MCF 10A (cell line): Measurements from ENCODE around the gene TRIM44. TPM values are rescaled to one million over a fixed set of nuclear protein-coding genes. Genes with fewer than 3 reads are reported as not detected.
A peak's percentile ranks its signal among the peaks of the same experiment; 100 is the strongest.

Experiments used
- BruUV-seq: library from RNA; stranded (reverse); fragments of 400-500 nt; replicated peaks from 2 replicates; lab custom pipeline; 2021; lab: Mats Ljungman, UMichigan
- CTCF ChIA-PET: fragments of 300-600 bp; sonication (Branson Sonifier 250); formaldehyde crosslinking; extraction: SDS; loops from one replicate; lab custom pipeline; 2021; ENCODE audit warnings: antibody characterized with exemption, inconsistent platforms; lab: Yijun Ruan, JAX
- POLR2A ChIA-PET: fragments of 300-600, 350-650 bp; sonication (Branson Sonifier 250); formaldehyde crosslinking; extraction: SDS; loops from one replicate; lab custom pipeline; 2020; ENCODE audit warnings: antibody characterized with exemption, inconsistent platforms; lab: Yijun Ruan, JAX
- DNase-seq: peaks from one replicate; pipeline ENCODE4 v3.0.0-alpha.2; 2018; ENCODE audit not compliant: unreplicated experiment
- H3K27ac Mint-ChIP-seq: one replicate; pipeline ENCODE4 v1.8.0; 2022; ENCODE audit warnings: mild to moderate bottlenecking, low read depth, mixed read lengths; ENCODE audit not compliant: unreplicated experiment
- H3K27me3 Mint-ChIP-seq: one replicate; pipeline ENCODE4 v1.8.0; 2022; ENCODE audit warnings: mixed read lengths; ENCODE audit not compliant: insufficient read depth, unreplicated experiment
- H3K36me3 Mint-ChIP-seq: one replicate; pipeline ENCODE4 v1.8.0; 2022; ENCODE audit warnings: mild to moderate bottlenecking, moderate library complexity, mixed read lengths; ENCODE audit not compliant: insufficient read depth, unreplicated experiment
- H3K4me1 Mint-ChIP-seq: one replicate; pipeline ENCODE4 v1.8.0; 2022; ENCODE audit warnings: mixed read lengths; ENCODE audit not compliant: insufficient read depth, unreplicated experiment
- H3K4me3 Mint-ChIP-seq: one replicate; pipeline ENCODE4 v1.8.0; 2022; ENCODE audit warnings: mild to moderate bottlenecking, moderate library complexity, mixed read lengths; ENCODE audit not compliant: unreplicated experiment
- H3K9me3 Mint-ChIP-seq: one replicate; pipeline ENCODE4 v1.8.0; 2022; ENCODE audit warnings: mixed read lengths; ENCODE audit not compliant: unreplicated experiment
- CTCF ChIP-seq: fragments of 200-600 bp; IDR thresholded peaks from one replicate; pipeline ENCODE4 v1.8.0; 2022; ENCODE audit warnings: antibody characterized with exemption, mild to moderate bottlenecking; ENCODE audit not compliant: unreplicated experiment
- intact Hi-C: fragments of 100-400 bp; cut with micrococcal nuclease; formaldehyde crosslinking; loops from 2 replicates; pipeline ENCODE4 v1.14.1; 2022
- total RNA-seq: library from RNA; stranded (reverse); gene quantifications from 2 replicates; pipeline ENCODE4 v1.2.3, GENCODE V29; 2022

TRIM44 gene
- total RNA-seq, 1 experiment from 2014 or later = 103 TPM

- no peak for DNase-seq
- no TSS peak for BruUV-seq
- Mint-ChIP-seq H3K9me3 (no peaks in the 10 kb centered on the region), H3K4me1 (peaks cover 17% of the 10 kb centered on the region), H3K27me3 (no peaks in the 10 kb centered on the region), H3K27ac (peak overlapping the region; percentile 29), H3K36me3 (peaks cover 15% of the 10 kb centered on the region), H3K4me3 (no peak overlapping the region)
- intact Hi-C loops = loop anchor here (2.0 to 5.0 kb wide), 6 partner anchors 118 to 362 kb away; partner anchors contain the start of genes LDLRAD3 and TRIM44
- POLR2A ChIA-PET = interaction anchor here (1.0 to 1.6 kb wide), 5 partner anchors 10 to 211 kb away, joined by 3 to 5 read pairs (median 4); partner anchors contain the start of gene LDLRAD3
- TF ChIP-seq CTCF = no peak
- CTCF ChIA-PET = interaction anchor here (0.6 to 5.4 kb wide), 7 partner anchors 9 to 443 kb away, joined by 3 to 68 read pairs (median 4); no protein-coding TSS in a partner anchor
Observed at GRCh38 chr11:35823742-35824298, 161.2 kb downstream of the TRIM44 start.

- Mint-ChIP-seq H3K9me3 (no peaks in the 10 kb centered on the region), H3K36me3 (peaks cover 15% of the 10 kb centered on the region), H3K27me3 (no peaks in the 10 kb centered on the region), H3K4me1 (peaks cover 17% of the 10 kb centered on the region), H3K4me3 (no peak overlapping the region), H3K27ac (no peak overlapping the region)
- no peak for TF ChIP-seq CTCF
- no peak for DNase-seq
- BruUV-seq = no TSS peak
- CTCF ChIA-PET = interaction anchor here (0.6 to 5.4 kb wide), 7 partner anchors 7 to 667 kb away, joined by 3 to 68 read pairs (median 4); no protein-coding TSS in a partner anchor
- POLR2A ChIA-PET = interaction anchor here (1.2 to 1.6 kb wide), 2 partner anchors 11 to 118 kb away, joined by 3 to 4 read pairs; no protein-coding TSS in a partner anchor
- intact Hi-C loops = no loop called here
Observed at GRCh38 chr11:35825386-35825785, 162.8 kb downstream of the TRIM44 start.

GRCh38 chr11:35826006-35826405 is 163.4 kb downstream of the TRIM44 start:
- no peak for DNase-seq
- H3K4me3 Mint-ChIP-seq = no peak overlapping the region
- H3K4me1 Mint-ChIP-seq = peaks cover 17% of the 10 kb centered on the region
- no peak overlapping the region for H3K27ac Mint-ChIP-seq
- BruUV-seq = no TSS peak
- TF ChIP-seq CTCF = no peak
- ChIA-PET POLR2A (no interaction called here), CTCF (interaction anchor here (0.5 to 0.6 kb wide), 2 partner anchors 87 to 667 kb away, joined by 3 read pairs; no protein-coding TSS in a partner anchor)
- peaks cover 15% of the 10 kb centered on the region for H3K36me3 Mint-ChIP-seq
- no peaks in the 10 kb centered on the region for H3K27me3 Mint-ChIP-seq
- intact Hi-C loops = no loop called here
- H3K9me3 Mint-ChIP-seq = no peaks in the 10 kb centered on the region

GRCh38 chr11:35826949-35827348 is 164.4 kb downstream of the TRIM44 start:
- ChIA-PET CTCF (interaction anchor here (0.5 kb wide), 1 partner anchor 156 kb away, joined by 4 read pairs; no protein-coding TSS in a partner anchor), POLR2A (no interaction called here)
- no peak for TF ChIP-seq CTCF
- peaks cover 9% of the 10 kb centered on the region for H3K36me3 Mint-ChIP-seq
- BruUV-seq = no TSS peak
- intact Hi-C loops = no loop called here
- no peak for DNase-seq
- no peak overlapping the region for H3K27ac Mint-ChIP-seq
- no peak overlapping the region for H3K4me3 Mint-ChIP-seq
- peaks cover 15% of the 10 kb centered on the region for H3K4me1 Mint-ChIP-seq
- H3K27me3 Mint-ChIP-seq = no peaks in the 10 kb centered on the region
- no peaks in the 10 kb centered on the region for H3K9me3 Mint-ChIP-seq
